Hepatocyte (in vitro differentiated cells): ENCODE measurements around the gene RIOK3.

Source experiments
- CTCF ChIP-seq: fragments of 200-600 bp; sonication (generic); IDR thresholded peaks from 2 replicates; pipeline ENCODE4 v1.5.1; 2016; ENCODE audit warnings: antibody characterized with exemption, mild to moderate bottlenecking; ENCODE audit not compliant: poor library complexity
- EZH2phosphoT487 ChIP-seq: fragments of 200-600 bp; sonication (generic); IDR thresholded peaks from one replicate; pipeline ENCODE4 v1.6.1; 2018; ENCODE audit warnings: antibody characterized with exemption, mild to moderate bottlenecking, low read depth, moderate library complexity; ENCODE audit not compliant: unreplicated experiment, severe bottlenecking

GRCh38 chr18:23422751-23423418, 30.2 kb upstream of the RIOK3 start:
- no peak for TF ChIP-seq EZH2phosphoT487
- TF ChIP-seq CTCF = no peak
